WTC11 (cell line): ENCODE results near the gene GOLGA5. TPM values are rescaled to one million over a fixed set of nuclear protein-coding genes. Genes with fewer than 3 reads are reported as not detected.

Source experiments
- ATAC-seq: fragments of 200-7000 bp; cut with Tn5 transposase; 2 replicates; pipeline ENCODE4 v1.10.0; 2021; ENCODE audit warnings: mild to moderate bottlenecking, moderate library complexity
- CTCF ChIA-PET: fragments of 300-600 bp; sonication (Branson Sonifier 250); formaldehyde crosslinking; loops from one replicate; lab custom pipeline; 2021; ENCODE audit warnings: antibody characterized with exemption; lab: Charles Lee
- POLR2A ChIA-PET: fragments of 350-600 bp; sonication (Branson Sonifier 250); formaldehyde crosslinking; loops from one replicate; lab custom pipeline; 2021; ENCODE audit warnings: antibody characterized with exemption; lab: Charles Lee
- DNase-seq: peaks from one replicate; pipeline ENCODE4 v3.0.0; 2021; ENCODE audit warnings: low spot score
- H3K27ac Mint-ChIP-seq: 2 replicates; pipeline ENCODE4 v1.8.0; 2021; ENCODE audit warnings: mixed read lengths
- H3K27me3 Mint-ChIP-seq: 2 replicates; pipeline ENCODE4 v1.8.0; 2021; ENCODE audit warnings: low read depth, mild to moderate bottlenecking, moderate library complexity, mixed read lengths
- H3K36me3 Mint-ChIP-seq: 2 replicates; pipeline ENCODE4 v1.8.0; 2021; ENCODE audit warnings: mixed read lengths
- H3K4me1 Mint-ChIP-seq: 2 replicates; pipeline ENCODE4 v1.8.0; 2022; ENCODE audit warnings: mixed read lengths
- H3K4me3 Mint-ChIP-seq: 2 replicates; pipeline ENCODE4 v1.8.0; 2021; ENCODE audit warnings: mild to moderate bottlenecking, moderate library complexity, mixed read lengths
- H3K9me3 Mint-ChIP-seq: 2 replicates; pipeline ENCODE4 v1.8.0; 2021; ENCODE audit warnings: mixed read lengths
- AR ChIP-seq: fragments of 250-450 bp; sonication (Bioruptor Pico); IDR thresholded peaks from 2 replicates; pipeline ENCODE4 v1.9.0; 2021; ENCODE audit warnings: mild to moderate bottlenecking
- ATF3 ChIP-seq: sonication (generic); formaldehyde crosslinking; conservative IDR thresholded peaks from 2 replicates; pipeline ENCODE4 v1.8.1; 2022; ENCODE audit warnings: mild to moderate bottlenecking, missing genetic modification reagents
- FOXK1 ChIP-seq: sonication (generic); formaldehyde crosslinking; IDR thresholded peaks from 2 replicates; pipeline ENCODE4 v1.8.0; 2022; ENCODE audit warnings: mild to moderate bottlenecking, moderate library complexity, missing genetic modification reagents
- GABPB1 ChIP-seq: sonication (generic); formaldehyde crosslinking; IDR thresholded peaks from 2 replicates; pipeline ENCODE4 v1.8.1; 2023; ENCODE audit warnings: mild to moderate bottlenecking, missing genetic modification reagents
- GRHL2 ChIP-seq: fragments of 250-450 bp; sonication (Bioruptor Pico); IDR thresholded peaks from 2 replicates; pipeline ENCODE4 v1.8.0; 2022; ENCODE audit warnings: mild to moderate bottlenecking, moderate library complexity; ENCODE audit not compliant: insufficient replicate concordance, severe bottlenecking
- PRDM15 ChIP-seq: sonication (generic); formaldehyde crosslinking; IDR thresholded peaks from 2 replicates; pipeline ENCODE4 v1.8.0; 2022; ENCODE audit warnings: missing genetic modification reagents
- PRRX2 ChIP-seq: fragments of 250-450 bp; sonication (Bioruptor Pico); IDR thresholded peaks from 2 replicates; pipeline ENCODE4 v1.8.0; 2021; ENCODE audit warnings: mild to moderate bottlenecking
- SP1 ChIP-seq: sonication (generic); formaldehyde crosslinking; conservative IDR thresholded peaks from 2 replicates; pipeline ENCODE4 v1.8.1; 2022; ENCODE audit warnings: missing genetic modification reagents
- ZBTB21 ChIP-seq: sonication (generic); formaldehyde crosslinking; IDR thresholded peaks from 2 replicates; pipeline ENCODE4 v1.8.1; 2023; ENCODE audit warnings: mild to moderate bottlenecking, missing genetic modification reagents, borderline replicate concordance
- ZNF138 ChIP-seq: sonication (generic); formaldehyde crosslinking; conservative IDR thresholded peaks from 2 replicates; pipeline ENCODE4 v1.8.1; 2022; ENCODE audit warnings: mild to moderate bottlenecking, moderate library complexity, missing genetic modification reagents
- ZNF263 ChIP-seq: sonication (generic); formaldehyde crosslinking; IDR thresholded peaks from 2 replicates; pipeline ENCODE4 v1.8.1; 2022; ENCODE audit warnings: low read depth, mild to moderate bottlenecking, moderate library complexity, missing genetic modification reagents
- ZNF317 ChIP-seq: sonication (generic); formaldehyde crosslinking; IDR thresholded peaks from 2 replicates; pipeline ENCODE4 v1.8.1; 2023; ENCODE audit warnings: low read depth, mild to moderate bottlenecking, moderate library complexity, missing genetic modification reagents, borderline replicate concordance
- ZNF423 ChIP-seq: fragments of 250-450 bp; sonication (Bioruptor Pico); IDR thresholded peaks from 2 replicates; pipeline ENCODE4 v2.1.2; 2022; ENCODE audit warnings: mild to moderate bottlenecking, moderate library complexity
- ZSCAN18 ChIP-seq: fragments of 250-450 bp; sonication (Bioruptor Pico); IDR thresholded peaks from 2 replicates; pipeline ENCODE4 v2.1.2; 2022; ENCODE audit warnings: mild to moderate bottlenecking, moderate library complexity
- total RNA-seq: library from RNA; stranded (reverse); gene quantifications from 3 replicates; pipeline ENCODE4 v1.2.3, GENCODE V29; 2021

Gene GOLGA5
- total RNA-seq, 1 experiment from 2014 or later, result 27.0 TPM

- no peak for ATAC-seq
- Mint-ChIP-seq H3K36me3 (no peaks in the 10 kb centered on the region), H3K9me3 (peaks cover 8% of the 10 kb centered on the region), H3K4me1 (no peaks in the 10 kb centered on the region), H3K27me3 (no peaks in the 10 kb centered on the region), H3K4me3 (no peak overlapping the region), H3K27ac (no peak overlapping the region)
- TF ChIP-seq ZNF263, result no peak
- no peak for TF ChIP-seq ZNF317 (CRISPR knock-in tag)
- no peak for TF ChIP-seq ZSCAN18 (CRISPR knock-in tag)
- no peak for TF ChIP-seq AR
- no peak for TF ChIP-seq SP1 (CRISPR knock-in tag)
- TF ChIP-seq PRRX2 (CRISPR knock-in tag), result no peak
- POLR2A ChIA-PET, result no interaction called here
- no peak for DNase-seq
- CTCF ChIA-PET, result no interaction called here
Measured at GRCh38 chr14:92866901-92867865, 73.1 kb downstream of the GOLGA5 start.

GRCh38 chr14:92874962-92875661, 81.0 kb downstream of the GOLGA5 start:
- H3K4me1 Mint-ChIP-seq, result peaks cover 19% of the 10 kb centered on the region
- no peak overlapping the region for H3K4me3 Mint-ChIP-seq
- no peaks in the 10 kb centered on the region for H3K27me3 Mint-ChIP-seq
- ATAC-seq, result peak; percentile 36; the same call in 1 of the 2 replicates
- no peak overlapping the region for H3K27ac Mint-ChIP-seq
- CTCF ChIA-PET, result no interaction called here
- no peaks in the 10 kb centered on the region for H3K36me3 Mint-ChIP-seq
- TF ChIP-seq GRHL2 (CRISPR knock-in tag) (no peak), ZNF138 (no peak)
- H3K9me3 Mint-ChIP-seq, result no peaks in the 10 kb centered on the region
- POLR2A ChIA-PET, result no interaction called here
- DNase-seq, result no peak

GRCh38 chr14:92877757-92878431, 83.8 kb downstream of the GOLGA5 start:
- Mint-ChIP-seq H3K27ac (peak overlapping the region; percentile 69), H3K4me3 (no peak overlapping the region), H3K9me3 (peaks cover 3% of the 10 kb centered on the region; the same call in 1 of the 2 replicates), H3K36me3 (no peaks in the 10 kb centered on the region), H3K4me1 (peaks cover 22% of the 10 kb centered on the region), H3K27me3 (peaks cover 4% of the 10 kb centered on the region)
- no peak for TF ChIP-seq PRDM15 (CRISPR knock-in tag)
- peak; percentile 78 for TF ChIP-seq ZNF423 (CRISPR knock-in tag)
- TF ChIP-seq GABPB1, result peak; percentile 44; the same call in 1 of the 2 replicates
- 0 out of 2 replicates have a peak, but pooled peaks have one; percentile 17 for TF ChIP-seq FOXK1 (CRISPR knock-in tag)
- TF ChIP-seq ATF3 (CRISPR knock-in tag), result no peak
- peak; percentile 18; the same call in 1 of the 2 replicates for TF ChIP-seq ZBTB21 (CRISPR knock-in tag)
- ChIA-PET POLR2A (no interaction called here), CTCF (interaction anchor here (1.1 to 1.5 kb wide), 2 partner anchors 8 to 235 kb away, joined by 3 to 5 read pairs; no protein-coding TSS in a partner anchor)
- DNase-seq (peak; percentile 54), ATAC-seq (peak; percentile 62)
